ENCODE results near the gene SMPD3. TPM values are rescaled to one million over a fixed set of nuclear protein-coding genes. Genes with fewer than 3 reads are reported as not detected.

Gene SMPD3
- total and polyA plus RNA-seq, 2 of the 4 experiments (the other 2 are of a cell fraction): not detected

GRCh38 chr16:68432701-68433100 lies 15.6 kb downstream of the SMPD3 start:
- no peak for ATAC-seq (ENCODE audit: low read depth)
- intact Hi-C loops (cut with micrococcal nuclease) (no loop called here), dilution Hi-C loops (cut with HindIII; ENCODE audit: low sequenced_read_pairs, unreplicated experiment) (no loop called here), in situ Hi-C loops (cut with MboI; ENCODE audit: low sequenced_read_pairs) (no loop called here)
- H3K4me3 ChIP-seq (ENCODE audit: insufficient read depth, low read depth, low read length): no peak overlapping the region
- H3K56ac ChIP-seq (ENCODE audit: extremely low read depth, insufficient read depth, low read length): no peak overlapping the region
- H3K27me3 ChIP-seq (ENCODE audit: control insufficient read depth, insufficient read depth, low read length): peaks cover 48% of the 10 kb centered on the region
- TF ChIP-seq MXI1 (IDR thresholded peaks at IDR 0.05; ENCODE audit: borderline replicate concordance, low read depth, low read length): no peak
- no peak for TF ChIP-seq BHLHE40 (IDR thresholded peaks at IDR 0.05; ENCODE audit: low read depth, low read length)
- no peak for TF ChIP-seq CTCF (conservative IDR thresholded peaks at IDR 0.05; ENCODE audit: low read depth, low read length)
- TF ChIP-seq FOS (IDR thresholded peaks at IDR 0.05; ENCODE audit: low read depth, low read length): no peak
- TF ChIP-seq NFE2L2 (IDR thresholded peaks at IDR 0.05; ENCODE audit: low read depth, low read length): no peak
- TF ChIP-seq USF2 (IDR thresholded peaks at IDR 0.05; ENCODE audit: low read depth, low read length): no peak
- no peak for TF ChIP-seq MAFK (IDR thresholded peaks at IDR 0.05; ENCODE audit: low read depth, low read length)
- no peak for TF ChIP-seq CEBPB (IDR thresholded peaks at IDR 0.05; ENCODE audit: low read depth, low read length)
- TF ChIP-seq RFX5 (IDR thresholded peaks at IDR 0.05; ENCODE audit: low read depth, low read length): no peak
- no peak for TF ChIP-seq POLR2A (IDR thresholded peaks at IDR 0.05; ENCODE audit: low read depth, low read length)
- no peak for TF ChIP-seq ELK1 (IDR thresholded peaks at IDR 0.05; ENCODE audit: borderline replicate concordance, low read depth, low read length)
- no peak for TF ChIP-seq RCOR1 (IDR thresholded peaks at IDR 0.05; ENCODE audit: insufficient replicate concordance, low read length)
- TF ChIP-seq CHD1 (IDR thresholded peaks at IDR 0.05; ENCODE audit: low read depth, low read length): no peak
- no peak for TF ChIP-seq MAZ (IDR thresholded peaks at IDR 0.05; ENCODE audit: borderline replicate concordance, low read depth, low read length)
- no peak for TF ChIP-seq SMC3 (IDR thresholded peaks at IDR 0.05; ENCODE audit: low read depth, low read length)
- TF ChIP-seq RAD21 (IDR thresholded peaks at IDR 0.05; ENCODE audit: low read length): no peak
- no peak overlapping the region for H3K27ac ChIP-seq (ENCODE audit: insufficient read depth, low read length)
- no peaks in the 10 kb centered on the region for H3K9me1 ChIP-seq (ENCODE audit: insufficient read depth, low read length)
- H4K8ac ChIP-seq (ENCODE audit: low read depth in 2 of 2, low read length in 2 of 2): no peak overlapping the region
- H2BK15ac ChIP-seq (ENCODE audit: low read depth, low read length): no peak overlapping the region
- H2AFZ ChIP-seq (replicated peaks; ENCODE audit: low read length, poor library complexity): no peak overlapping the region
- no peak overlapping the region for H3K18ac ChIP-seq (ENCODE audit: low read depth, low read length)
- H3K9me3 ChIP-seq (ENCODE audit: control insufficient read depth, insufficient read depth, low read length): peaks cover 4% of the 10 kb centered on the region
- no peak overlapping the region for H3K23ac ChIP-seq (ENCODE audit: low read depth, low read length)
- no peak overlapping the region for H2AK5ac ChIP-seq (ENCODE audit: low read depth, low read length)
- H4K5ac ChIP-seq (ENCODE audit: low read depth, low read length): no peak overlapping the region
- no peak overlapping the region for H3K9ac ChIP-seq (ENCODE audit: low read depth, low read length)
- H4K20me1 ChIP-seq (ENCODE audit: insufficient read depth, low read length): no peaks in the 10 kb centered on the region; the same call in 1 of the 2 replicates
- BruUV-seq (replicated peaks): no TSS peak
- H3K36me3 ChIP-seq (ENCODE audit: control insufficient read depth, insufficient read depth, low read length): no peaks in the 10 kb centered on the region
- H2BK120ac ChIP-seq (ENCODE audit: low read depth, low read length): no peak overlapping the region
- H3K4me2 ChIP-seq (ENCODE audit: low read depth, low read length): no peak overlapping the region
- H2AK9ac ChIP-seq (replicated peaks; ENCODE audit: low read depth, low read length, poor library complexity): no peak overlapping the region
- no peak overlapping the region for H3K14ac ChIP-seq (replicated peaks; ENCODE audit: low read depth, low read length)
- H2BK5ac ChIP-seq (ENCODE audit: low read depth, low read length, poor library complexity, severe bottlenecking): no peak overlapping the region
- no peak overlapping the region for H2BK20ac ChIP-seq (ENCODE audit: low read depth, low read length)
- POLR2A ChIA-PET (ENCODE audit: unreplicated experiment): no interaction called here
- 40% methylated on average over 1 of the region's 4 CpGs; no CpG with 5 or more reads in 1 of the 2 experiments for WGBS, 2 experiments (ENCODE audit: extremely low coverage in 2 of 2, insufficient read length in 1 of 2)
- no peak overlapping the region for H3K4ac ChIP-seq (ENCODE audit: low read depth, low read length)
- no peak overlapping the region for H4K91ac ChIP-seq (ENCODE audit: insufficient read depth, low read depth, low read length)
- H3K4me1 ChIP-seq (ENCODE audit: control insufficient read depth, insufficient read depth, low read length): no peaks in the 10 kb centered on the region
- CTCF ChIA-PET: no interaction called here
- no peaks in the 10 kb centered on the region for H3K79me1 ChIP-seq (ENCODE audit: low read depth in 1 of 2, low read length in 2 of 2)
- no peak for DNase-seq

All from IMR-90 (cell line).